ENCODE measurements around the gene SLC25A12. TPM values are rescaled to one million over a fixed set of nuclear protein-coding genes. Genes with fewer than 3 reads are reported as not detected.

The SLC25A12 gene
- polyA plus RNA-seq (2013, experiment 1 of 2): 14.0 TPM
- 13.7 TPM for polyA plus RNA-seq (2013, experiment 2 of 2)

DNA sequence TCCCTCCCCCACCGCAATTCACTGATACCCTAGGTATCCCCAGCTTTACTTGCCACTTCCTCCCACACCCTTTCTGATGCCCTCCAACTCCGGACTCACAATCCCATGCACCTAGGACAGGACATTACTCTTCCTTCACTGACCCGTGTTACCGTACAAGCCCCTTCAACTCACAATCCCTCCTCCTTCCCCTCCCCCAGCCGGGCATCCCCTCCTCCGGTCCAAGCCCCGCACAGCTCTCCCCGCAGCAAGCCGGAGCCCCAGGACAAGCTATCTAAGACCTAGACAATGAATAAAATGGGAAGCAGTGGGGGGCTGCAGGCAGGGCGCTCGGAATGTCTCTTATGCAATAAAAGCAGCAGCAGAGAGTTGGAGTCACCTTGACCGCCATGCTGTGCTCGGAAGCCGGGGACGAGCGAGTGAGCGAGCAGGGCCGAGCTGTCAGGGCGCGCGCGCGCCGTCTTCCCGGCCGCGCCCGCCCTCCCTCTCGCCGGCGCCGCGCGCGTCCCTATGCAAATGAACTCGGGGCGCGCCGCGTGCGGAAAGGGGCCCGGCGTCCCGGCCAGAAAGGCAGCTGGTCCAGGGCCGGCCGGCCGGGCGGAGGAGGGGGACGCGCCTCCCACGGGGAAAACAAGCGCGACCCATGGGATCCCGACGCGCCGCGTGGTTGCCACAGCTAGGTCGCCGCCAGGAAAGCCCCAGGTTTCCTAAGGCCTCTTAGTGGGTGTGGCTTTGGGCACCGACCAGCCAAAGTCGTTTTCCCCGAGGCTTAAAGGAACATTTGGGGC, at the start of gene SLC25A12:
Gene SLC25A12, minus strand, starts transcription at position 421 of the 788 bp plus-strand sequence. Its CDS starts 30 bp downstream, at position 391.
- H3K36me3 ChIP-seq (ENCODE audit: control insufficient read depth in 1 of 2, insufficient read depth in 2 of 2, low read depth in 1 of 2, low read length in 2 of 2): peaks cover 2 to 7% of the 10 kb centered on the region in 2 experiments
- H3K4me1 ChIP-seq (ENCODE audit: control insufficient read depth, insufficient read depth, low read depth, low read length): no peaks in the 10 kb centered on the region
- H4K91ac ChIP-seq (ENCODE audit: low read length): peak within 1 kb of the TSS; percentile 85
- peak within 1 kb of the TSS; percentile 90 for H4K8ac ChIP-seq (ENCODE audit: low read length)
- H3K23ac ChIP-seq (ENCODE audit: low read length in 2 of 2): peak within 1 kb of the TSS in 1 of 2 experiments; percentile 86
- H2BK120ac ChIP-seq (ENCODE audit: low read depth, low read length): peak within 1 kb of the TSS; percentile 83
- peak within 1 kb of the TSS; percentile 68 to 87 for H3K4ac ChIP-seq (ENCODE audit: low read depth in 1 of 2, low read length in 2 of 2)
- H3K9me3 ChIP-seq (ENCODE audit: control insufficient read depth, low read length): no peaks in the 10 kb centered on the region
- peak; percentile 85 for DNase-seq
- H3K27me3 ChIP-seq (ENCODE audit: control insufficient read depth in 1 of 2, insufficient read depth in 1 of 2, low read length in 2 of 2): no peaks in the 10 kb centered on the region
- H2BK12ac ChIP-seq (ENCODE audit: low read length in 2 of 2): peak within 1 kb of the TSS in 1 of 2 experiments; percentile 49
- H3K9ac ChIP-seq (ENCODE audit: low read length): peak within 1 kb of the TSS; percentile 95
- peak within 1 kb of the TSS; percentile 69 for H3K4me2 ChIP-seq (ENCODE audit: low read length, poor library complexity, severe bottlenecking)
- peak within 1 kb of the TSS; percentile 84 to 86 for H3K18ac ChIP-seq (ENCODE audit: low read depth in 1 of 2, low read length in 2 of 2)
- peaks cover 10% of the 10 kb centered on the region for H3K79me1 ChIP-seq (replicated peaks; ENCODE audit: low read length, poor library complexity, severe bottlenecking)
- H2BK15ac ChIP-seq (ENCODE audit: low read depth, poor library complexity, severe bottlenecking): peak within 1 kb of the TSS; percentile 67
- H2BK5ac ChIP-seq (ENCODE audit: low read depth, low read length, poor library complexity, severe bottlenecking): peak within 1 kb of the TSS; percentile 66
- H3K4me3 ChIP-seq (ENCODE audit: insufficient read depth in 1 of 2, low read depth in 1 of 2, low read length in 2 of 2): peak within 1 kb of the TSS; percentile 86 to 93
- peak within 1 kb of the TSS in 1 of 2 experiments; percentile 14 for H3K14ac ChIP-seq (ENCODE audit: low read length in 2 of 2)
- peak within 1 kb of the TSS; percentile 38 for H3K27ac ChIP-seq (ENCODE audit: low read length, poor library complexity, severe bottlenecking)
- H2AFZ ChIP-seq (ENCODE audit: low read depth, low read length): peak within 1 kb of the TSS; percentile 74
- under 1% methylated on average over 63 of the region's 63 CpGs for WGBS
- no peak within 1 kb of the TSS for H2AK5ac ChIP-seq (ENCODE audit: low read length, severe bottlenecking)

DNA sequence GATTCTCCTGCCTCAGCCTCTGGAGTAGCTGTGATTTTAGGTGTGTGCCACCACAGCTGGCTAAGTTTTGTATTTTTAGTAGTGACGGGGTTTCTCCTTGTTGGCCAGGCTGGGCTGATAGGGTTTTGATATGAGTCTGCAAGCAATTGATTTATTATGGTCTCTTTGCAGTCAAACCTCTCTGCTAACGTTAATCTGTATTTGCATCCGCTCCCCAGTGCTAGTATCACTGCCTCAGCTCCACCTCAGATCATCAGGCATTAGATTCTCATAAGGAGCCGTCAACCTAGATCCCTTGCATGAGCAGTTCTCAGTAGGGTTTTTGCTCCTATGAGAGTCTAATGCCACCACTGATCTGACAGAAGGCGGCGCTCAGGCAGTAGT, 47.3 kb upstream of the SLC25A12 start:
- Histone ChIP-seq H3K36me3 (ENCODE audit: control insufficient read depth in 1 of 2, insufficient read depth in 2 of 2, low read depth in 1 of 2, low read length in 2 of 2) (peaks cover 5 to 7% of the 10 kb centered on the region in 2 experiments), H3K23ac (ENCODE audit: low read length in 2 of 2) (no peak overlapping the region), H4K8ac (ENCODE audit: low read length) (no peak overlapping the region), H3K27me3 (ENCODE audit: control insufficient read depth in 1 of 2, insufficient read depth in 1 of 2, low read length in 2 of 2) (no peaks in the 10 kb centered on the region), H3K4me3 (ENCODE audit: insufficient read depth in 1 of 2, low read depth in 1 of 2, low read length in 2 of 2) (no peak overlapping the region), H3K4me2 (ENCODE audit: low read length, poor library complexity, severe bottlenecking) (no peak overlapping the region), H2BK15ac (ENCODE audit: low read depth, poor library complexity, severe bottlenecking) (no peak overlapping the region), H2BK5ac (ENCODE audit: low read depth, low read length, poor library complexity, severe bottlenecking) (no peak overlapping the region), H3K79me1 (replicated peaks; ENCODE audit: low read length, poor library complexity, severe bottlenecking) (peaks cover 35% of the 10 kb centered on the region), H4K91ac (ENCODE audit: low read length) (no peak overlapping the region), H2AFZ (ENCODE audit: low read depth, low read length) (no peak overlapping the region), H3K14ac (ENCODE audit: low read length in 2 of 2) (no peak overlapping the region), H3K4me1 (ENCODE audit: control insufficient read depth, insufficient read depth, low read depth, low read length) (no peaks in the 10 kb centered on the region), H3K18ac (ENCODE audit: low read depth in 1 of 2, low read length in 2 of 2) (no peak overlapping the region), H3K27ac (ENCODE audit: low read length, poor library complexity, severe bottlenecking) (no peak overlapping the region), H2BK12ac (ENCODE audit: low read length in 2 of 2) (no peak overlapping the region), H3K9me3 (ENCODE audit: control insufficient read depth, low read length) (no peaks in the 10 kb centered on the region), H3K9ac (ENCODE audit: low read length) (no peak overlapping the region), H2BK120ac (ENCODE audit: low read depth, low read length) (no peak overlapping the region), H3K4ac (ENCODE audit: low read depth in 1 of 2, low read length in 2 of 2) (no peak overlapping the region), H2AK5ac (ENCODE audit: low read length, severe bottlenecking) (no peak overlapping the region)
- DNase-seq: no peak
- WGBS: over 99% methylated on average over 5 of the region's 6 CpGs

DNA sequence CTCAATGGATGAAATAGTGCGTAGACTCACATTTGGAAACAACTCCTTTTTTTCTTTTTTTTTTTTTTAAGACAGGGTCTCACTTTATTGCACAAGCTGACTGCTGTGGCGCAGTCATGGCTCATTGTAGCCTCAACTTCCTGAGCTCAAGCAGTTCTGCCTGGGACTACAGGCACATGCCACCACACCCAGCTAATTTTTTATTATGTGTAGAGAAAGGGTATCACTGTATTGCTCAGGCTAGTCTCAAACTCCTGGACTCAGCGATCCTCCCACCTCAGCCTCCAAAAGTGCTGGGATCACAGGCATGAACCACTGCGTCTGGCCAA, 45.7 kb upstream of the SLC25A12 start:
- H3K14ac ChIP-seq (ENCODE audit: low read length in 2 of 2): no peak overlapping the region
- no peak overlapping the region for H2BK15ac ChIP-seq (ENCODE audit: low read depth, poor library complexity, severe bottlenecking)
- peaks cover 32% of the 10 kb centered on the region for H3K79me1 ChIP-seq (replicated peaks; ENCODE audit: low read length, poor library complexity, severe bottlenecking)
- no peak overlapping the region for H3K4me2 ChIP-seq (ENCODE audit: low read length, poor library complexity, severe bottlenecking)
- no peak overlapping the region for H4K8ac ChIP-seq (ENCODE audit: low read length)
- no peak for DNase-seq
- H3K4me1 ChIP-seq (ENCODE audit: control insufficient read depth, insufficient read depth, low read depth, low read length): no peaks in the 10 kb centered on the region
- no peak overlapping the region for H3K9ac ChIP-seq (ENCODE audit: low read length)
- H2AFZ ChIP-seq (ENCODE audit: low read depth, low read length): no peak overlapping the region
- no peak overlapping the region for H2BK120ac ChIP-seq (ENCODE audit: low read depth, low read length)
- peaks cover 5 to 7% of the 10 kb centered on the region in 2 experiments for H3K36me3 ChIP-seq (ENCODE audit: control insufficient read depth in 1 of 2, insufficient read depth in 2 of 2, low read depth in 1 of 2, low read length in 2 of 2)
- no peak overlapping the region for H2BK5ac ChIP-seq (ENCODE audit: low read depth, low read length, poor library complexity, severe bottlenecking)
- WGBS: 94% methylated on average over 3 of the region's 4 CpGs
- no peak overlapping the region for H3K23ac ChIP-seq (ENCODE audit: low read length in 2 of 2)
- H3K18ac ChIP-seq (ENCODE audit: low read depth in 1 of 2, low read length in 2 of 2): no peak overlapping the region
- no peak overlapping the region for H3K4ac ChIP-seq (ENCODE audit: low read depth in 1 of 2, low read length in 2 of 2)
- H3K4me3 ChIP-seq (ENCODE audit: insufficient read depth in 1 of 2, low read depth in 1 of 2, low read length in 2 of 2): no peak overlapping the region
- no peak overlapping the region for H2BK12ac ChIP-seq (ENCODE audit: low read length in 2 of 2)
- H3K27me3 ChIP-seq (ENCODE audit: control insufficient read depth in 1 of 2, insufficient read depth in 1 of 2, low read length in 2 of 2): no peaks in the 10 kb centered on the region
- no peak overlapping the region for H2AK5ac ChIP-seq (ENCODE audit: low read length, severe bottlenecking)
- no peak overlapping the region for H3K27ac ChIP-seq (ENCODE audit: low read length, poor library complexity, severe bottlenecking)
- H4K91ac ChIP-seq (ENCODE audit: low read length): no peak overlapping the region
- no peaks in the 10 kb centered on the region for H3K9me3 ChIP-seq (ENCODE audit: control insufficient read depth, low read length)

DNA sequence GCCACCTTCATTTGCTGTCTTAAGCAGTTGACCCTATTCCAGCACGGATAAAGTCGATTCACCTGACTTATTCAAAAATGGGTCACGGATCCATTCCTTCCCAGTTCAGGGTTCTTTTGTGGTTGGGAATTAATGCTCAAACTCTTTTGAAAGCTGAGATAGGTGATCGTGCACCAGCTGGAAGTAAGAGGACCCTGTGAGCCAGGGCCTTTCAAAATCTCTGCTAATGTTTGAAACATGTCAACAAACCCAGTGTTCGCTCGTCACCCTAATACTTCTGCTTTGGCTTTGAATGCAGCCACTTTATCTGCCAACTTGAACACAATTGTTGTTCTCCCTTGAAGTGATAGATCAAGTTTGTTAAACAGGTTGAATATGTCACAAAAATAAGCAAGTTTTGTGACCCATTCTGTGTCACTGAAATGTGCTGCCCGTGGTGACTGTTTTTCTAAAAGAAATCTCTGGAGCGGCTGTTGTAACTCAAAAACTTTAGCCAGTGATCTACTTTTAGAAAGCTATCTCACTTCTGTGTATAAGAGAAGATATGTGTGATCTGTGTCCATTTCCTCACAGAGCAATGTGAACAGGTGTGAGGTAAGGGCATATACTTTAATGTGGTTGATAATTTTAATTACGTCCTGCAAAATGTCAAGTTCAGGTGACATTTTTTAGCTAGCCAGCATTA, 45.2 kb upstream of the SLC25A12 start:
- H3K9me3 ChIP-seq (ENCODE audit: control insufficient read depth, low read length): no peaks in the 10 kb centered on the region
- H2AK5ac ChIP-seq (ENCODE audit: low read length, severe bottlenecking): no peak overlapping the region
- no peak for DNase-seq
- no peak overlapping the region for H4K8ac ChIP-seq (ENCODE audit: low read length)
- WGBS: over 99% methylated on average over 7 of the region's 9 CpGs
- no peak overlapping the region for H3K4ac ChIP-seq (ENCODE audit: low read depth in 1 of 2, low read length in 2 of 2)
- H3K79me1 ChIP-seq (replicated peaks; ENCODE audit: low read length, poor library complexity, severe bottlenecking): peaks cover 31% of the 10 kb centered on the region
- peaks cover 7 to 8% of the 10 kb centered on the region in 2 experiments for H3K36me3 ChIP-seq (ENCODE audit: control insufficient read depth in 1 of 2, insufficient read depth in 2 of 2, low read depth in 1 of 2, low read length in 2 of 2)
- no peak overlapping the region for H2AFZ ChIP-seq (ENCODE audit: low read depth, low read length)
- H3K23ac ChIP-seq (ENCODE audit: low read length in 2 of 2): no peak overlapping the region
- no peak overlapping the region for H2BK120ac ChIP-seq (ENCODE audit: low read depth, low read length)
- no peak overlapping the region for H3K4me3 ChIP-seq (ENCODE audit: insufficient read depth in 1 of 2, low read depth in 1 of 2, low read length in 2 of 2)
- no peaks in the 10 kb centered on the region for H3K27me3 ChIP-seq (ENCODE audit: control insufficient read depth in 1 of 2, insufficient read depth in 1 of 2, low read length in 2 of 2)
- no peak overlapping the region for H3K14ac ChIP-seq (ENCODE audit: low read length in 2 of 2)
- no peak overlapping the region for H2BK5ac ChIP-seq (ENCODE audit: low read depth, low read length, poor library complexity, severe bottlenecking)
- H2BK15ac ChIP-seq (ENCODE audit: low read depth, poor library complexity, severe bottlenecking): no peak overlapping the region
- no peak overlapping the region for H3K18ac ChIP-seq (ENCODE audit: low read depth in 1 of 2, low read length in 2 of 2)
- no peak overlapping the region for H3K4me2 ChIP-seq (ENCODE audit: low read length, poor library complexity, severe bottlenecking)
- no peak overlapping the region for H4K91ac ChIP-seq (ENCODE audit: low read length)
- H3K9ac ChIP-seq (ENCODE audit: low read length): no peak overlapping the region
- H3K27ac ChIP-seq (ENCODE audit: low read length, poor library complexity, severe bottlenecking): no peak overlapping the region
- no peak overlapping the region for H2BK12ac ChIP-seq (ENCODE audit: low read length in 2 of 2)
- H3K4me1 ChIP-seq (ENCODE audit: control insufficient read depth, insufficient read depth, low read depth, low read length): no peaks in the 10 kb centered on the region

Measured in mesenchymal stem cell (in vitro differentiated cells and primary cell).